DMS 273 treated with DMSO at 0.1 percent for 48 hours (cell line): ENCODE results near the gene SRXN1.
A peak's percentile ranks its signal among the peaks of the same experiment; 100 is the strongest.
"Not testable (repeated sequence)": the region's sequence is repeated elsewhere in the genome, so short reads cannot be mapped to it uniquely, and the experiment has no call there.

Experiments
- DNase-seq: peaks from one replicate; lab custom pipeline; 2025; lab: John Stamatoyannopoulos, UW

The SRXN1 gene

DNA sequence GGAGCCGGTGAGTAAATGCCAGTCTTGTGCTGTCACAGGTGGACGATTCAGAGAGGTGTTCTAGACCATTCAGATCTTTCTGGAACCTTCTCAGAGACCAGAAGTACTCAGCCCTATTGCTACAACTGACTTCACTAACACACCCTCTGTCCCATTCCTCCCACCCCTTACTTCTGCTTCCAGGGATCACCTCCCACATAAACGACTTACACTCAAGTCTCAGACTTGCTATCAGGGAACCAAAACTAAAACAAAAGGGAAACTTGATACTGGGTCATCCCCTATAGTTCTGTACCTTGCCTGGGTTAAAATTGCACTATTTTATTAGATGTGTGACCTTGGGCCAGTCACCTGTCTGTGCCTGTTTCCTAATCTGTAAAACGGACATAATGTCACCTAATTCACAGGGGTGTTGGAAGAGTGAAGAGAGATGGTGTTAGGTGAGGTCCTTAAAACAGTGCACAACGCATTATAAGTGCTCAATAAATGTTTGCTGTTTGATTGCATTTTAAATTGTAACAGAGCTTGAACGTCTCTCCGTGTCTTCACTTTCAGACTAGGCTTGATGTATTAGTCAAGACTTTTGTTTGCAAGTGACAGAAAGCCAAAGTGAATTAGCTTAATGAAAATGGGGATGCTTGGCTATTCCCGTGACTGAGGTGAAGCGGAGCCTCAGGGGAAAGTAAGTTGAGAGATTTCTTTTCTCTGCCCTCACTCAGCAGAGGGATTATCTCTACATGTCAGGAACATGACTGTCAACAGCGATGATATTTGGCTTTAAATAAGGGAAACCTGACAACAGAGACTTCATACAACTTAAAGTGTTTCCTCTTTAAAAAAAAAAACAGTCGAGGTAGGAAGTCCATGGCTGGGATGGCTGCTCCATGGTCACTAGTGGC is 3.0 kb upstream of the SRXN1 start:
- DNase-seq, result no peak

DNA sequence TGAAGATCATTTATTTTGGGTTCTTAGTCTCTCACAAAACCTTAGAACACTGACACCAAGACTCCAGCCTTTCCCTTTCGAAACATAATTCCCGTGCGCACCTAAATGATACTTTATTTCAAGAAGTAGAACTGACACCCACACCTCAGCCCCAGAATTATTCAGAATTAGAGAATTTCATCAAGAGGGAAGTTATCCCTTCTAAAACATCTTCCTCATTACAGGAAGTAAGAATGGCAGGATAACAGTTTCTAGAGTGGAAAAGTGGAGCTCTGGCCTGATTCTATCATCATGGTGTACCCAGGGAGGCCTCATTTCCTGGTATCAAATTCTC is 1.4 kb upstream of the SRXN1 start:
- no peak for DNase-seq

DNA sequence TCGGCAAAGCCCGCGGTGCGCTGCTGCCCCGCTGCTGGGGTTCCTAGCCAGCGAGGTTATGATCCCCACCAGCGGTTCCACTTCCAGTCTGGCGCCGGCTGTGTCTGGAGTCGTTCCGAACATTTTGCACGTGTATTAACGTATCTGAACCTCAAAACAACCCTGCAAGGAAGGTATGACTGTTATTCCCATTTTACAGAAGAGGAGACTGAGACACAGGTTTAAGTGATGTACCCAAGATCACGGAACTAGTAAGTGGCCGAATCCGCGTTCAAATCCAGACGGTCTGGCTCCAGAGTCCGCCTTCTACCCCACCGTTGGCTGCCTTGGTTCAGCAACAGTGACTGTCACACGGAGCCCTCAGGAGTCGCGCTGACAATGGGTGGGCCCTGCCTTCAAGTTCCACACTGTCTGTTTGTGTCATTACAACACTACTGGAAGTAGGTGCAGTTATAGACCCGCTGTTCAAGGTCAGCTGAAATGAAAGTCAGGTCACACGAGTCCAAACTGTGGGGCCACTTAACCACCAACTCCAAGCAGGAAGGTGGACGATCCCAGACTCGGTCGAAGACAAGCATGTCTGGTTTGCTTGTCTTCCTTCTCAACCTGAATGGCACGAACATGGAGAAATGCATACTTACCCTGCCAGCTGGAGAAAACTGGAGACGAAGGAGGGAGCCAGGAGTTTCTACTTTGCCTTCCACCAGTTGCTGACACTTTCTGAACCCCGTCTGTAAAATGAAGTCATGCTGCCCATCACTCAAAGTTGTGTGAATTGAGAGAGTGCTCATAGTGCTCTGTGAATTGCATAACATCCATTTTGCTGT is 803 bp upstream of the SRXN1 start:
- DNase-seq, result no peak

DNA sequence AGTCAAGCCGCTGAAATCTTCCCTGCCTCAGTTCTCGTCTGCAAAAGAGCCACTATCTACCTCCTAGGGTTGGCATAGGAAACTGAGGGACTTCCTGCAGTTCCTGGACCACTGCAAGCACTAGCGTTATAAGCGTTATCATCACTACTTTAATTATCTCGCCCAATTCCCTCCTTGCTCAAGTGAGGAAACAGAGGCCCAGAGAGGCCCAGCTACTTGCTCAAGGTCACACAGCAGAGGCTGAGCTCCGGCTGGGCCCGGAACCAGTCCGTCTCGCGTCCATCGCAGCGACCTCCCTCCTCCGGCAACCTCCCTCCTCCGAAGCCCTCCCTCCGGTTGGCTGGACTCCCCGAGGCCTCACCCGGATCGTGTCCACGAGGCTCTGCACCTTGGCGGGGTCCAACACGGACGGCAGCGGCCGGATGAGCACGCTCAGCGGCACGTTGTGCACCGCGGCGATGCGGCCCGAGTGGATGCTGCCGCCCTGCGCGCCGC is 338 bp downstream of the SRXN1 start:
- DNase-seq, result no peak

DNA sequence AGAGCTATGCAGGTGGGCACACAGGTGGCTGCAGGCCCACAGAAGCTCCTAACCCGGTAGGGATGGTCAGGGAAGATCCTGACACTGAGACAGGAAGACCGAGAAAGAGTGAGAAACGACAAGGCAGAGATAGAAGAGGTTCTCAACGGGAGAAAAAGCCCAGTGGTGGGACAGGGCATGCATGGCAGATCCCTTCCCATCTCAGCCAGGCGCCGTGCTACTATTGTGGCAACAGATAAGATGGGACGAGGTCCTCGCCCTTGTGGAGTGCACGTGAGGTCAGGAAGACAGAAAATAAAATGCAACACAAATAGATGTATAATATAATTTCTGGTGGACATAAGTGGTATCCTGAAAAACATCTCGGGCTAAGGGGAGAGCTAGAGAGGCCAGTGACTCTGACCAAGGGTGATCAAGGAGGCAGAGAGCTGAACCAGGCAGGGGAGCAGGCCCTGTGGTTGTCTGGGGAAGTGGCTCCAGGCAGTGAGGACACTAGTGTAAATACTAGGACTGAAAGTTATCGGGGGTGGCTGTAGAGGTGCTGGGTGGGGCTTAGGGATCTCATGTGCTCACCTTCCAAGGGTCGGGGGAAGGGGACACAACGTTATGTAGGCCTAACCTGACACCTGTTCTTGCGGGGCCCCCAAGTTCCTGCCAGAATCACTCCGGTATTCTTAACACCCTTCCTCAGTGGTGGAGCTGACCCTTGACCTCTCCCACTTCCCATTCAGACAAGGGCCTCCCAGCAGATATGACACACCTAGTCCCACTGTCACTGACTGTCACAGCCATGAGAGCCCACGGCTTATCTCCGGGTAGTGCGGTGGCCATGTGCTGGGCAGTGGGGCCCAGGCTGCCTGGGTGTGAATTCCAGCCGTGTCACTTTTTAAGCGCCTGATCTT is 1.0 kb downstream of the SRXN1 start:
- no peak for DNase-seq

DNA sequence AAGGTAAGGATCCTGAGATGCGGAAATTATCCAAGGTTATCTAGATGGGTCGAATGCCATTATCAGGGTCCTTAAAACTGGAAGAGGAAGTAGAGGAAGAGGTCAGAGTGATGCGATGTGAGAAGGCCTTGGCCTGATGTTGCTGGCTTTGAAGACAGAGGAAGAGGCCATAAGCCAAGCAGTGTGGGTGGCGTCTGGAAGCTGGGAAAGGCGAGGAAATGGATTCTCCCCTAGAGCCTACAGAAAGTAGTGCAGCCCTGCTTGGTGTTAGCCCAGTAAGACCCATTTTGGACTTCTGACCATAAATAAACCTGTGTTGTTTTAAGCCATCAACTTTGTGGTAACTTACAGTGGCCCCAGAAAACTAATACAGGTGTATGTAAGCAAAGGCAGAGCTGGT is 2.0 kb downstream of the SRXN1 start:
- DNase-seq, result no peak

DNA sequence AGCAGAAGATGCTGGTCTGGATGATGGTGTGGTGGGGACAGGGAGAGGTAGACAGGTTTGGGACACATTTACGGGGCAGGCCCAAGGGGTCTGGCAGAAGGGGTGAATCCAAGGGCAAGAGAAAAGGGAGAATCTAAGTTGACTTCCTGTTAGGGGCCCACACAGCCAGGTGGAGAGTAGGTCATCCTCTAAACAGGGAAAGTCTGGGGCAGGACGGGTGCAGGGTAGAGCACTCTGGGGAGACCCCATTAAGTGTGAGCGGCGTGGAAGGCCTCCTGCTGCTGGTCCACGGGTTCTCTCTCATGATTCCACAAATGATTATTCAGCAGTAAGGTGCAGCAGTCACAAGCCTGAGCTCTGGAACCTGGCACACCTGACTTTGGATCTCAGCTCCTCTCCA is 2.7 kb downstream of the SRXN1 start:
- DNase-seq, result no peak

DNA sequence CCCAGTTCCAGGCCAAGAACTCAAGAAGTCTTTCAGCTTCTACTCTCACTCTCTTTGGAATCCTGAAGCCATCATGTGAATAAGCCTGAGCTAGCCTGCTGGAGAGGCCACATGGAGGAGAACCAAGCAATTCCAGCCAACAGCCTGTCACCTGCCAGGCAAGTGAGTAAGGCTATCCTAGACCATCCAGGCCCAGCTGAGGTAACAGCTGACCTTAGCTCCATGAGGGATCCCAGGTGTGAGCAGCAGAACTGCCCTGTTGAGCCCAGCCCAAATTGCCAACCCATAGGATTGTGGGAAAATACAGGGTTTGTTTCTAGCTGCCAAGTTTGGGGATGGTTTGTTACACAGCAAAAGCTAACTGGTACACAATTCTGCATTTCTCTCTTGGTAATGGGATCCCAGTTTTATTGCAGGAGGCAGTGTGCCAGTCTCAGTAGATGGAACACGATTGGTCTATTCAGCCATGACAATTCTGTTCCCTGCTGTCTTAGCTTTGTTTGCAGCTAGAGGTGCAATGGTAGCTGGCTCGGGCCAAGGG is 5.5 kb downstream of the SRXN1 start:
- DNase-seq, result no peak

DNA sequence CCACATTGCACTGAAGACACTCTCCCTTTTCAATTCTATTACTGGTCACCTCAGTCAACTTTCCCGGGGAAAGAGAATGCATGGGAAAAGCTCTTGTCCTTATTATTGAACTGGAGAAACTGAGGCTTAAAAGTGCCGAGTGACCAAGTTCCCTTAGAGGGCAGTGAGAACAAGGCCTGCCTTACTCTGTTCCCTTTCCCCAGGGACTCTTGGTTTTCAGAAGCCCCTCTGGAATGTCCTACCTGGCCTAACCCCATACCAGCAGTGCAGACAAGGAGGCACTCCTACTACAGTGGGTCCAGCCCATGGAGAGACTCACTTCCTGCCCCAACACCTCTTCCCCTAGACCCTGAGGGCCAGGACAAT is 6.1 kb downstream of the SRXN1 start:
- no peak for DNase-seq

DNA sequence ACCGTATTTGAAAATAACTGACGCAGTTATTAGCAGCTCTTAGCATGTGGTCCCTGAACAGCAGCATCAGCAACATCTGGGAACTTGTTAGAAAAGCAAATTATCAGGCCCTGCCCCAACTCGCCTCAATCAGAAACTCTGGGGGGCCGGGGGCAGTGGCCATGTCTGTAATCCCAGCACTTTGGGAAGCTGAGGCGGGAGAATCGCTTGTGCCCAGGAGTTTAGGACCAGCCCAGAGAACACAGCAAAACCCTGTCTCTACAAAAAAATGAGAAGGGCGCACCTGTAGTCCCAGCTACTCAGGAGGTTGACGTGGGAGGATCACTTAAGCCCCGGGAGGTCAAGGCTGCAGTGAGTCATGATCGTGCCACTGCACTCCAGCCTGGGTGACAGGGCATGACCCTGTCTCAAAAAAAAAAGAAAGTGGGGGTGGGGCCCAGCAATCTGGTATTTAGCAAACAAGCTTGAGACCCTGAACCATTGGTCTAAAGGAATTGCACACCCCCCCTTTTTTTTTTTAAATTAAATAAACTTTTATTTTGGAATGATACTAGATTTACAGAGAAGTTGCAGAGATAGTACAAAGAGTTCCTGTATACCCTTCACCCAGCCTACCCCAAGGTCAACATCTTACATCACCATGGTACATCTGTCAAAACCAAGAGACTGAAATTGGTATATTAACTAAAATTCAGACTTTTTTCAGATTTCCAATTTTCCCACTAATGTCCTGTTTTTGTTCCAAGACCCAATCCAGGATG is 6.7 kb downstream of the SRXN1 start:
- DNase-seq, result no peak

DNA sequence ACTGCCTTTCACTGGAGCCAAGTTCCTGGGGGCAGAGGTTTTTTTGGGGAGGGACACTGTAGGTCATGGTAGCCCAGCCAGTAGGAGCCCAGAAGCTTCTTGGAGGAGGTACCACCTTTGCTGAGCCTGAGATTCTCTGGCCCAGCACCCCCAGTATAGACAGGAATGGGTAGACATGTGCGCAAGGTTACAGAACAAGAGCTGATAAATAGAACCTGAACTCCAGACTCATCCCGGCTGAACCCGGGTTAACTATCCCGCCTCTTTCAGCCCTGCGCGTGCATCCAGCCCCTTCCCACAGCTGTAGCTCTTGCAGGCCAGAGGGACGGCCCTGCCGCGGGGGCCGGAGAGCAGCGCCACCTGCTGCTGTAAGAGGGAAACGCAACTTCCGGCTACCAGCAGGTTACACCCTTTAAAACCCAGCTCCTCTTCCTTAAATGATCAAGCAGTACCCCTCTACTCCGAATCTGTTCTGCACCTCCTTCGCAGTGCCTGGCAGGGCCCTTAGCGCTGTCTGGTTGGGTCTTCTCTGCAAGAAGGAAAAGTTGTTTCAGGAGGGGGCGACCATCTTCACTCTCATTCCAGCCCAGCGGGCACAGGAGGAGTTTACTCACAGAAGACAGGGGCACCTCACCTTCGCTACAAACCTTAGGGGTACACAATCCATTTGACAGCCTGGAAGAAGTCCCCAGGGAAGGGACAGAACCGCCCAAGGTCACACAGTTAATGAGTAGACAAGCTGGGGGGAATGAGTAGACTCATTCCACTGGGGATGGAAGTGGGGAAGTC is 7.5 kb downstream of the SRXN1 start:
- DNase-seq, result peak; percentile 43

DNA sequence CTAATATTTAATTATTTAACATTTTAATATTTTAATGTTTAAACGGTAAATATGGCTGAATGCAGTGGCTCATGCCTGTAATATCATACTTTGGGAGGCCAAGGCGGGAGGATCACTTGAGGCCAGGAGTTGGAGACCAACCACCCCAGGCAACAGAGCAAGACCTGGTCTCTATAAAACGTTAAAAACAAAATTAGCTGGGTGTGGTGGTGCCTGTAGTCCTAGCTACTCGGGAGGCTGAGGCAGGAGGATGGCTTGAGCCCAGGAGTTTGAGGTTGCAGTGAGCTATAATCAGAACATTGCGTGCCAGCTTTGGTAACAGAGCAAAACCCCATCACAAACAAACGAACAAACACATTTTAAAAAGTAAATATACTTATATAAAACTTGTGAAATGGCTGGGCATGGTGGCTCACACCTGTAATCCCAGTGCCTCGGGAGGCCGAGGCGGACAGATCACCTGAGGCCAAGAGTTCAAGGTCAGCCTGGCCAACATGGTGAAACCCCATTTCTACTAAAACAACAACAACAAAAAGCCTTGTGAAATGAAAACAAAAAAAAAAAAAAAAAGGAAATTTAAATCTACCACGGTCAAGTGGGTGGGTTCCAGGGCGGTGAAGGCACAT is 8.2 kb downstream of the SRXN1 start:
- DNase-seq, result no peak

DNA sequence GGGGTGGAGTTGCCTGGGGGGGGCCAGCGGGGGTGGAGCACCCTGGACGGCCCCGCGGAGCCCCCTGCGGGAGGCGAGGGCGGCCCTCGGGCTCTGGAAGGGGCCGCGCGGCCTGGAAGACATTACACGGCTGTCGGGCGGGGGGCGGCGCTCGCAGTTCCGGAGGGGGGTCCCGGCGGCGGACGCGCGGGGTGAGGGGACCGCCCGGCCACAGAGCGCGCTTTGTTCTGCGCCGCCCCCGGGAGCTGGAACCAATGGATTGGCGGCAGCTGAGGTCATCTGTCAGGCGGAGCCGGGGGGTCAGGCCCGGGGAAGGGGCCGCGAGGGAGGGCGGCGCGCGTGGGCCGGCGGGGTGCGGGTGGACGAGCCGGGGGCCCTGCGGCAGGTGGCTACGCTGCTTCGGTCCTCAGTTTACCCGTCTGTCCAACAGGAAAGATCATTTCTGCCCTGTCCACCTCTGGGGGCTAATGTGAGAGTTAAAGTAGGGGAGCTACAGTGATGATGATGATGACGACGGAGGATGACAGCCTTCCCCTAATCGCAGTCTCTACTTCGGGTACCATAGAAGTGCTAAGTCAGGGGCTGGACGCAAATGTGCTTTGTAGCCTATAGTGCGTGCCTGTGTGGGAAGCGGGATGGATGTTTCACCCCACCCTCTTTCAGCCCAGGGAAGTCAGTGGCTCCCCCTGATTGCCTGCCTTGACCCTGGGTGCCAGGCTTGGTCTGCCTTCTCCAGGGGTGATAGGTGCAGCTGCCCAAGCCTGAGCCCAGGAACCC is 10.4 kb downstream of the SRXN1 start:
- no peak for DNase-seq

DNA sequence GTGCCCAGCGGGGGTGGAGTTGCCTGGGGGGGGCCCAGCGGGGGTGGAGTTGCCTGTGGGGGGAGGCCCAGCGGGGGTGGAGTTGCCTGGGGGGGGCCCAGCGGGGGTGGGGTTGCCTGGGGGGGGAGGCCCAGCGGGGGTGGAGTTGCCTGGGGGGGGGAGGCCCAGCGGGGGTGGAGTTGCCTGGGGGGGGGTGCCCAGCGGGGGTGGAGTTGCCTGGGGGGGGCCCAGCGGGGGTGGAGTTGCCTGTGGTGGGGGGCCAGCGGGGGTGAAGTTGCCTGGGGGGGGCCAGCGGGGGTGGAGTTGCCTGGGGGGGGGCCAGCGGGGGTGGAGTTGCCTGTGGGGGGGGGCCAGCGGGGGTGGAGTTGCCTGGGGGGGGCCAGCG is 11.0 kb downstream of the SRXN1 start:
- DNase-seq, result not testable (repeated sequence)

DNA sequence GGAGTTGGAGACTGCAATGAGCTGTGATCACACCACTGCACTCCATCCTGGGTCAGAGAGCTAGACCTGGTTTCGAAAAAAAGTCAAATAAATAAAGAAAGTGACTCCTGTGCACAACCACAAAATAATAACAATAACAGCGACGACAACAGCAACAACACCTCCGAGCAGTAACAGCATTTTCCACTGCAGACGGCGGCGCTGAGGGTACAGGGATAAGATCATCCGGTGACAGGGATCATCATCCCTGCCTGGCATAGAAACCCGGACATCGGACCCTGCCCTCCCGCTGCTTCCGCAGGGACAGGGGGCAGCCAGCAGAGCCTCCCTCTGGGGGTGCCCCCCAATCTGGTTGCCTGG is 11.5 kb downstream of the SRXN1 start:
- DNase-seq, result no peak

DNA sequence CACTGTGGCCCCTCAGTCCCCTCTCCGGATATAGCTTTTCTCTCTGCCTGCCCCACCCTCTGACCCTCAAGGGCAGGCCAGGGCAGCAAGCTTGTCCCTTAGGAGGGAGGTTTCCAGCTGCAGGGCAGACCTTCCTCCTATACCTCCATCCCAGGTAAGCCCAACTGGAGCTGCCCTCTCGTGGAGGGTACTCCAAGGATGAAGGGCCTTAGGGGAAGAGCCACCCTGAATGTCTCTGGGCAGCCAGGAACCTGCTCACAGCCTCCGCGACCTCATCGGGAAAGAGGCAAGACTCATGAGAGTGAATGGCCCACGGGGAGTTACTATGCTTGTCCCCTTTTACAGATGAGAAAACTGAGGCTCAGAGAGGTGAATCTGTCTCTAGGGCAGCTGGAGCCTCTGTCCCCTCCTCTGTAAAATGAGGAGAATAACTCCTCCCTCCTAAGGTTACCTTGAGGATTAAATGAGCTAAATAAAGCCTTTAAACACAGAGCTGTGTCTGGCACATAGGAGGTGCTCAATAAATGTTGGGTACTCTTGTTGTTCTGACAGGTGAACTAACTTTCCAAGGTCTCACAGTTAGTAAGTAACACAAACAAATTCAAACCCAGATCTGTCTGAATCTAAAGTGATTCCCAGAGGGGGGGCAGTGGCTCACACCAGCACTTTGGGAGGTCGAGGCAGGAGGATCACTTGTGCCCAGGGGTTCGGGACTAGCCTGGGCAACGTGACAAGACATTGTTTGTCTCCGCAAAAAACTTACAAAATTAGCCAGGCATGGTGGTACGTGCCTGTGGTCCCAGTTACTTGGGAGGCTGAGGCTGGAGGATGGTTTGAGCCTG is 12.1 kb downstream of the SRXN1 start:
- DNase-seq, result no peak

DNA sequence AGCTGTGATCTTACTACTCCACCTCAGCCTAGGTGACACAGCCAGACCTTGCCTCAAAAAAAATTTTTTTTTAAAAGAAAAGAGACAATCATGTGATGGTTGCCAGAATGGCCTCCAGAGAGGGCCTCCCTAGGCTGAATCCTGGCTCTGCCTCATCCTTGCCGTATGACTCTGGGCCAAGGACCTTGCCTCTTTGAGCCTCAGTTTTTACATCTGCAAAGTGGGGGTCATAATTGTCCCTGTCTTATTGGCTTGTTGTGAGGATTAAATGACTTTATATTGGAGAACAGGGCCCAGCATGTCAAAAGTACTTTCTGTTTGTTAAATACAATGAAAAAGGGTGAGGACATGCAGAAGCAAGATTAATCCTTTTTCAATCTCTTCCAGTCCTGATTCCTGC is 14.4 kb downstream of the SRXN1 start:
- DNase-seq, result no peak

DNA sequence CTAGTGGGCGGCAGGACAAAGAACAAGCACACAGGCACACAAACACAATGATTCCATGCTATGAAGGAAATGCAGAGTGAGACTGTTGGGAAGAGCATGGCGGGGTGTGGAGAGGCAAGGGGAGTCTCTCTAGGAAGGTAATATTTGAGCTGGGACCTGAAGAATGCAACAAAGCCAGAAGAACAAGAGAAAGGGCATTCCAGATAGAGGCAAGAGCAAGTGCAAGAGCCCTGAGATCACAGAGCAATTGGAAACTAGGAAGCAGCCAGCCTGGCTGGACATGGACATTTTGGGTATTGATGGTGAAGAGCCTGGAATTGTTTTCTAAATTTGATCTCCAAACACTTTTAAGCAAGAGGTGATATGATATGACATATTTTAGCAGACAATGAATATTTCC is 15.4 kb downstream of the SRXN1 start:
- no peak for DNase-seq
